ENCODE measurements around the gene ADGRG3.

GRCh38 chr16:57626420-57627170 is 41.5 kb upstream of the ADGRG3 start:
- TF ChIP-seq CTCF (conservative IDR thresholded peaks at IDR 0.05; ENCODE audit: low read length) (no peak), EZH2phosphoT487 (IDR thresholded peaks at IDR 0.05; ENCODE audit: borderline replicate concordance) (no peak)

Measured in Loucy (cell line).